HG02938 (cell line): ENCODE data around the gene ZNF484.

Experiments
- ATAC-seq: cut with Tn5 transposase; IDR thresholded peaks from one replicate; pipeline ENCODE4 v1.9.1; 2021; ENCODE audit warnings: mild to moderate bottlenecking, moderate library complexity; ENCODE audit not compliant: unreplicated experiment

The ZNF484 gene

GRCh38 chr9:92795598-92796336 lies 82.1 kb downstream of the ZNF484 start:
- no peak for ATAC-seq
